ENCODE data around the gene PCSK2.

DNA sequence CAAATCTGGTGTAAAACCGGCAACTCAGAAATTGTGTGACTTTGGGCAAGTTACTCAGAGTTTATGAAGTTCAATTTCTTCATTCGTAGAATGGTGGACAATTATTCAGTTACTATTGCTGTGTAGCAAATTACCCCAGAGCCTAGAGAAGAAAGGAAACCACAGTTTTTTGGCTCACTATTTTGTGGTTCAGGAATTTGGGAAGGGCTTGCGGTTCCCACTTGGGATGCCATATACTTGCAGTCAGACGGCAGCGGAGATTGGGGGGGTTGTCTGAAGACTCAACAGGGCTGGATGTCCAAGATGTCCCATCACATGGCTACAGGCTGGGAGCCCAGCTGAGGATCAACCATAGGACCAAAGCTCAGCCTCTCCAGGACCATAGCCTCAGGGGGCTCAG, 108.1 kb downstream of the PCSK2 start:
- TF ChIP-seq, protein P1, sequence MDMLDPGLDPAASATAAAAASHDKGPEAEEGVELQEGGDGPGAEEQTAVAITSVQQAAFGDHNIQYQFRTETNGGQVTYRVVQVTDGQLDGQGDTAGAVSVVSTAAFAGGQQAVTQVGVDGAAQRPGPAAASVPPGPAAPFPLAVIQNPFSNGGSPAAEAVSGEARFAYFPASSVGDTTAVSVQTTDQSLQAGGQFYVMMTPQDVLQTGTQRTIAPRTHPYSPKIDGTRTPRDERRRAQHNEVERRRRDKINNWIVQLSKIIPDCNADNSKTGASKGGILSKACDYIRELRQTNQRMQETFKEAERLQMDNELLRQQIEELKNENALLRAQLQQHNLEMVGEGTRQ (IDR thresholded peaks at IDR 0.05; ENCODE audit: low read length), result no peak
- no peak for TF ChIP-seq EP300 (IDR thresholded peaks at IDR 0.05; ENCODE audit: borderline replicate concordance in 1 of 2, low read depth in 2 of 2, low read length in 2 of 2)
- no peak for TF ChIP-seq POLR2A (IDR thresholded peaks at IDR 0.05; ENCODE audit: control extremely low read depth in 1 of 2, low read depth in 2 of 2, low read length in 2 of 2)
- TF ChIP-seq, protein P2, sequence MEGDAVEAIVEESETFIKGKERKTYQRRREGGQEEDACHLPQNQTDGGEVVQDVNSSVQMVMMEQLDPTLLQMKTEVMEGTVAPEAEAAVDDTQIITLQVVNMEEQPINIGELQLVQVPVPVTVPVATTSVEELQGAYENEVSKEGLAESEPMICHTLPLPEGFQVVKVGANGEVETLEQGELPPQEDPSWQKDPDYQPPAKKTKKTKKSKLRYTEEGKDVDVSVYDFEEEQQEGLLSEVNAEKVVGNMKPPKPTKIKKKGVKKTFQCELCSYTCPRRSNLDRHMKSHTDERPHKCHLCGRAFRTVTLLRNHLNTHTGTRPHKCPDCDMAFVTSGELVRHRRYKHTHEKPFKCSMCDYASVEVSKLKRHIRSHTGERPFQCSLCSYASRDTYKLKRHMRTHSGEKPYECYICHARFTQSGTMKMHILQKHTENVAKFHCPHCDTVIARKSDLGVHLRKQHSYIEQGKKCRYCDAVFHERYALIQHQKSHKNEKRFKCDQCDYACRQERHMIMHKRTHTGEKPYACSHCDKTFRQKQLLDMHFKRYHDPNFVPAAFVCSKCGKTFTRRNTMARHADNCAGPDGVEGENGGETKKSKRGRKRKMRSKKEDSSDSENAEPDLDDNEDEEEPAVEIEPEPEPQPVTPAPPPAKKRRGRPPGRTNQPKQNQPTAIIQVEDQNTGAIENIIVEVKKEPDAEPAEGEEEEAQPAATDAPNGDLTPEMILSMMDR (IDR thresholded peaks at IDR 0.05; ENCODE audit: control extremely low read depth in 1 of 3, insufficient read depth in 1 of 3, low read depth in 1 of 3, low read length in 3 of 3), result no peak
- no peak for TF ChIP-seq ASH2L (IDR thresholded peaks at IDR 0.05; ENCODE audit: low read length)
- TF ChIP-seq CBX5 (IDR thresholded peaks at IDR 0.05; ENCODE audit: low read depth, low read length), result no peak
- TF ChIP-seq ZNF274 (IDR thresholded peaks at IDR 0.05; ENCODE audit: borderline replicate concordance, extremely low read depth, low read length), result no peak
- no peak for TF ChIP-seq CHD2 (IDR thresholded peaks at IDR 0.05; ENCODE audit: low read length)
- TF ChIP-seq, protein P3, sequence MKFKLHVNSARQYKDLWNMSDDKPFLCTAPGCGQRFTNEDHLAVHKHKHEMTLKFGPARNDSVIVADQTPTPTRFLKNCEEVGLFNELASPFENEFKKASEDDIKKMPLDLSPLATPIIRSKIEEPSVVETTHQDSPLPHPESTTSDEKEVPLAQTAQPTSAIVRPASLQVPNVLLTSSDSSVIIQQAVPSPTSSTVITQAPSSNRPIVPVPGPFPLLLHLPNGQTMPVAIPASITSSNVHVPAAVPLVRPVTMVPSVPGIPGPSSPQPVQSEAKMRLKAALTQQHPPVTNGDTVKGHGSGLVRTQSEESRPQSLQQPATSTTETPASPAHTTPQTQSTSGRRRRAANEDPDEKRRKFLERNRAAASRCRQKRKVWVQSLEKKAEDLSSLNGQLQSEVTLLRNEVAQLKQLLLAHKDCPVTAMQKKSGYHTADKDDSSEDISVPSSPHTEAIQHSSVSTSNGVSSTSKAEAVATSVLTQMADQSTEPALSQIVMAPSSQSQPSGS (IDR thresholded peaks at IDR 0.05; ENCODE audit: low read length), result no peak
- no peak for TF ChIP-seq GTF2F1 (IDR thresholded peaks at IDR 0.05; ENCODE audit: borderline replicate concordance, low read depth, low read length)
- TF ChIP-seq RFX5 (IDR thresholded peaks at IDR 0.05; ENCODE audit: borderline replicate concordance, low read depth, low read length), result no peak
- no peak for TF ChIP-seq TAF1 (IDR thresholded peaks at IDR 0.05; ENCODE audit: low read depth, low read length)
- no peak for TF ChIP-seq JUND (IDR thresholded peaks at IDR 0.05; ENCODE audit: low read length)
- TF ChIP-seq TBP (IDR thresholded peaks at IDR 0.05; ENCODE audit: low read depth, low read length), result no peak

All from H1 (cell line).